ENCODE measurements around the gene DIPK1C. TPM values are rescaled to one million over a fixed set of nuclear protein-coding genes. Genes with fewer than 3 reads are reported as not detected.

The DIPK1C gene
- polyA plus RNA-seq (not detected in 3 replicates), polyA minus RNA-seq (not detected in 3 replicates)
- not detected for polyA plus RNA-seq (2011; ENCODE audit: low read depth)
- polyA plus RNA-seq (2011; cell fraction: cytosol; rRNA removed): not detected in 2 replicates
- polyA plus RNA-seq (2011; cell fraction: nucleus; rRNA removed): not detected in 2 replicates
- not detected in 2 replicates for polyA plus RNA-seq (2012; ENCODE audit: low replicate concordance)
- not detected for polyA minus RNA-seq (2011; cell fraction: cytosol; rRNA and poly(A)+ RNA removed)
- polyA minus RNA-seq (2011; cell fraction: nucleus; rRNA and poly(A)+ RNA removed): not detected in 2 replicates

DNA sequence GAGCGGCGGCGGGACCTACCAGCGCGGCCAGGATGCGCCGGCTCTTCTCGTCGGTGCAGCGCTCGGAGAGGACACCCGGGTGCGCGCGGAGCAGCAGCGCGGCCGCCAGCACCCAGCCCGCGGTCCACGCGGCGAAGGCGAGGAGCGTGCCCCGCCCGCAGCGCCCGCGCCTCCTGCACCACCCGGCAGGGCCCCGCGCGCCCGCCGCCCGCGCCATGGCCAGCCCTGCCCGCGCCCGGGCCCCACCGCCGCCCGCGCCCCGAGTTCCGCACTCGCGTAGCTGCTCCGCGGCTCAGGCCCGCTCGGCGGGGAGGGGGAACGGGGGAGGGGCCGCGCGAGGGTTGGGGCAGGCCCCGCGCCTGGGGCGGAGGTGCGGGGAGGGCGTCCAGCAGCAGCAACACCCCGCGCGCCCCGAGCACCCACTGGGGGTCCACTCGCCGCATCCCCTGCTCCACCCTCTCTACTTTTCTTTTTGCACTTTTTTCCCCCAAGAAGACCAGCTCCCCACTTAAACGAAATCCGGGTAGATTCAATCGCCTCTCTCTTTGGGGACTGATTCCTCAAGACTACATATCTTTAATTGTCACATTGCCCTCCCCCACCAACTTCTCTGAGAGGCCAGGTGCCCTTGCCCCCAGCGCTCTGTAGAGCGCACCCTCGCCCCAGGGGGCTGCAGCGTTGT, at the start of gene DIPK1C:
TSS of gene DIPK1C (minus strand) at position 266 of the 682 bp plus-strand sequence. CDS start at position 217, 49 bp downstream.
- TF ChIP-seq, protein P1, sequence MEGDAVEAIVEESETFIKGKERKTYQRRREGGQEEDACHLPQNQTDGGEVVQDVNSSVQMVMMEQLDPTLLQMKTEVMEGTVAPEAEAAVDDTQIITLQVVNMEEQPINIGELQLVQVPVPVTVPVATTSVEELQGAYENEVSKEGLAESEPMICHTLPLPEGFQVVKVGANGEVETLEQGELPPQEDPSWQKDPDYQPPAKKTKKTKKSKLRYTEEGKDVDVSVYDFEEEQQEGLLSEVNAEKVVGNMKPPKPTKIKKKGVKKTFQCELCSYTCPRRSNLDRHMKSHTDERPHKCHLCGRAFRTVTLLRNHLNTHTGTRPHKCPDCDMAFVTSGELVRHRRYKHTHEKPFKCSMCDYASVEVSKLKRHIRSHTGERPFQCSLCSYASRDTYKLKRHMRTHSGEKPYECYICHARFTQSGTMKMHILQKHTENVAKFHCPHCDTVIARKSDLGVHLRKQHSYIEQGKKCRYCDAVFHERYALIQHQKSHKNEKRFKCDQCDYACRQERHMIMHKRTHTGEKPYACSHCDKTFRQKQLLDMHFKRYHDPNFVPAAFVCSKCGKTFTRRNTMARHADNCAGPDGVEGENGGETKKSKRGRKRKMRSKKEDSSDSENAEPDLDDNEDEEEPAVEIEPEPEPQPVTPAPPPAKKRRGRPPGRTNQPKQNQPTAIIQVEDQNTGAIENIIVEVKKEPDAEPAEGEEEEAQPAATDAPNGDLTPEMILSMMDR (optimal IDR thresholded peaks at IDR 0.05 in 1 of 3, IDR thresholded peaks at IDR 0.05 in 1 of 3, conservative IDR thresholded peaks at IDR 0.05 in 1 of 3; ENCODE audit: extremely low read depth in 1 of 3, insufficient read depth in 2 of 3, low read length in 3 of 3): no peak
- TF ChIP-seq EZH2 (IDR thresholded peaks at IDR 0.05; ENCODE audit: low read length): no peak
- H3K4me1 ChIP-seq (ENCODE audit: control insufficient read depth, extremely low read depth, insufficient read depth, low read length): no peaks in the 10 kb centered on the region
- no peak within 1 kb of the TSS for H3K4me2 ChIP-seq (ENCODE audit: control insufficient read depth, extremely low read depth, insufficient read depth, low read depth, low read length)
- no peak within 1 kb of the TSS for H3K27ac ChIP-seq (ENCODE audit: control insufficient read depth, insufficient read depth, low read length)
- no peak for DNase-seq (ENCODE audit: low read depth, low spot score)
- dilution Hi-C loops (cut with MboI; ENCODE audit: extremely low pct_ligation_motif_present, low sequenced_read_pairs): no loop called here
- no peak within 1 kb of the TSS for H3K4me3 ChIP-seq (ENCODE audit: control insufficient read depth in 2 of 3, extremely low read depth in 1 of 3, insufficient read depth in 2 of 3, low read depth in 1 of 3, low read length in 3 of 3)
- no peaks in the 10 kb centered on the region for H3K9me3 ChIP-seq (ENCODE audit: control insufficient read depth, low read depth, low read length)
- H3K27me3 ChIP-seq (ENCODE audit: control insufficient read depth, extremely low read depth, insufficient read depth, low read length): peaks cover 49% of the 10 kb centered on the region
- H3K9ac ChIP-seq (ENCODE audit: control insufficient read depth, extremely low read depth, insufficient read depth, low read length): no peak within 1 kb of the TSS
- H4K20me1 ChIP-seq (ENCODE audit: control insufficient read depth, extremely low read depth, insufficient read depth, low read length): no peaks in the 10 kb centered on the region
- no peak within 1 kb of the TSS for H2AFZ ChIP-seq (ENCODE audit: control insufficient read depth, low read length)
- H3K79me2 ChIP-seq (ENCODE audit: control insufficient read depth, insufficient read depth, low read length): no peaks in the 10 kb centered on the region
- no peaks in the 10 kb centered on the region for H3K9me1 ChIP-seq (ENCODE audit: control insufficient read depth, extremely low read depth, insufficient read depth, low read length)
- FAIRE-seq: no peak
- H3K36me3 ChIP-seq (ENCODE audit: control insufficient read depth in 2 of 2, extremely low read depth in 1 of 2, insufficient read depth in 2 of 2, low read length in 2 of 2): no peaks in the 10 kb centered on the region

DNA sequence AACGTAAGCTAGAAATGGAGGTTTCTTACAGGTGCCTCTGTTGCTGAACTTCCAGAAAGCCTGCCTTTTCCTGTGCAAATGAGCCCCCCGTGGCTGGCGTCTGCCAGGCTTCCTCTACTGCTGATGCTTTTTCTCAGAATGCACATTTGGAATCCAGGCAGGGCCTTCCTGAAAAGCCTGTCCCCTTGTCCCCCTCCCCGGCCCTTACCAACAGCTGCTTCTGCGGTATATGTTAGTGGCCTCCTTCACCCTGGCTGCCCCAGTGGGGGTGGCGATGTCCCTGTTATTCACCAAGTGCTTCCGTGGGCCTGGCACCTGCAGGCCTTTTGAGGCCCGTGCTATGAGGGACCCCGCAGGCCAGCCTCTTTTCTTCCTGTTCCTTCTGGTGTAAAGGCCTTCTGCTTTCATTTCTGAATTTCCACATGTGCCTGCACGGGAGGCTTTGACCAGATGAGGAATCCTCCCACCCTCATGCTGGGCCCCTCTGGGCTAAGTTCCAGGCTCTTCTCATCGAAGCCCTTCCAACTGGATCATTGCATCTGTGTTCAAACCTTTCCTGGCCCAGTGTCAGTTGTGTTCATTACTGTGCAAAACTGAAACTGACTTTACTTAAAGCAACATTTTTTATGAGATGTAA, 49.5 kb upstream of the DIPK1C start:
- dilution Hi-C loops (cut with MboI; ENCODE audit: extremely low pct_ligation_motif_present, low sequenced_read_pairs): no loop called here
- H3K27ac ChIP-seq (ENCODE audit: control insufficient read depth, insufficient read depth, low read length): no peak overlapping the region
- TF ChIP-seq, protein P1 (optimal IDR thresholded peaks at IDR 0.05 in 1 of 3, IDR thresholded peaks at IDR 0.05 in 1 of 3, conservative IDR thresholded peaks at IDR 0.05 in 1 of 3; ENCODE audit: extremely low read depth in 1 of 3, insufficient read depth in 2 of 3, low read length in 3 of 3): no peak
- no peak for TF ChIP-seq EZH2 (IDR thresholded peaks at IDR 0.05; ENCODE audit: low read length)
- H3K4me3 ChIP-seq (ENCODE audit: control insufficient read depth in 2 of 3, extremely low read depth in 1 of 3, insufficient read depth in 2 of 3, low read depth in 1 of 3, low read length in 3 of 3): no peak overlapping the region
- peaks cover under 1% of the 10 kb centered on the region for H3K4me1 ChIP-seq (ENCODE audit: control insufficient read depth, extremely low read depth, insufficient read depth, low read length)
- H3K4me2 ChIP-seq (ENCODE audit: control insufficient read depth, extremely low read depth, insufficient read depth, low read depth, low read length): no peak overlapping the region
- no peaks in the 10 kb centered on the region for H3K9me1 ChIP-seq (ENCODE audit: control insufficient read depth, extremely low read depth, insufficient read depth, low read length)
- H3K36me3 ChIP-seq (ENCODE audit: control insufficient read depth in 2 of 2, extremely low read depth in 1 of 2, insufficient read depth in 2 of 2, low read length in 2 of 2): peaks cover 42 to 45% of the 10 kb centered on the region in 2 experiments
- H3K9ac ChIP-seq (ENCODE audit: control insufficient read depth, extremely low read depth, insufficient read depth, low read length): no peak overlapping the region
- H3K9me3 ChIP-seq (ENCODE audit: control insufficient read depth, low read depth, low read length): no peaks in the 10 kb centered on the region
- no peaks in the 10 kb centered on the region for H3K27me3 ChIP-seq (ENCODE audit: control insufficient read depth, extremely low read depth, insufficient read depth, low read length)
- H3K79me2 ChIP-seq (ENCODE audit: control insufficient read depth, insufficient read depth, low read length): peaks cover 23% of the 10 kb centered on the region
- no peak for DNase-seq (ENCODE audit: low read depth, low spot score)
- no peak for FAIRE-seq
- no peaks in the 10 kb centered on the region for H4K20me1 ChIP-seq (ENCODE audit: control insufficient read depth, extremely low read depth, insufficient read depth, low read length)
- H2AFZ ChIP-seq (ENCODE audit: control insufficient read depth, low read length): no peak overlapping the region

Measured in keratinocyte (primary cell).